Thyroid gland (tissue), 4 donors: ENCODE results near the gene PRSS2. TPM values are rescaled to one million over a fixed set of nuclear protein-coding genes. Genes with fewer than 3 reads are reported as not detected.

Experiments
- DNase-seq, 2 donors: peaks; one replicate each; pipeline ENCODE4 v3.0.0-alpha.2; 2019
- H3K27ac ChIP-seq, 3 donors: fragments of 200-600 bp; sonication (generic); 1 replicate in 2 of 3; 2 replicates in 1 of 3; pipeline ENCODE4 v1.5.1; 2016 to 2019; ENCODE audit warnings: mild to moderate bottlenecking in 1 of 3, moderate library complexity in 1 of 3
- H3K27me3 ChIP-seq: fragments of 200-600 bp; sonication (generic); one replicate; pipeline ENCODE4 v1.5.1; 2019
- H3K36me3 ChIP-seq, 2 donors: fragments of 200-600 bp; sonication (generic); one replicate each; pipeline ENCODE4 v1.5.1; 2016 to 2019
- H3K4me1 ChIP-seq, 2 donors: fragments of 200-600 bp; sonication (generic); one replicate each; pipeline ENCODE4 v1.5.1; 2017 to 2019
- H3K4me3 ChIP-seq, 3 donors: fragments of 200-600 bp; sonication (generic); replicated peaks in 1 of 3; 1 replicate in 2 of 3; 2 replicates in 1 of 3; pipeline ENCODE4 v1.5.1; 2016; ENCODE audit warnings: mild to moderate bottlenecking in 1 of 3
- H3K9me3 ChIP-seq: fragments of 200-600 bp; sonication (generic); one replicate; pipeline ENCODE4 v1.5.1; 2017
- POLR2A ChIP-seq, 2 donors: fragments of 450-650 bp; IDR thresholded peaks; one replicate each; pipeline ENCODE4 v1.6.1; 2017; ENCODE audit warnings: antibody characterized with exemption in 2 of 2, mild to moderate bottlenecking in 2 of 2, moderate library complexity in 1 of 2
- WGBS, 2 donors: methylation state at CpG; one replicate each; pipeline ENCODE4 v1.1.5; 2017; 5-methylcytosine and 5-hydroxymethylcytosine counted together
- intact Hi-C: fragments of 100-400 bp; cut with DNase I; formaldehyde crosslinking; loops from one replicate; pipeline ENCODE4 v1.15.1; 2023
- total RNA-seq, 4 donors: library from RNA; depleted of rRNA; stranded (reverse); fragments of >200 nt; gene quantifications; one replicate each; pipeline ENCODE4 v1.2.3, GENCODE V29; 2016
- TF ChIP-seq, protein P1 (sequence below), 6 experiments: fragments of 200-600 bp in 3 of 6; fragments of 450-650 bp in 3 of 6; sonication (generic) in 3 of 6; IDR thresholded peaks; one replicate each; pipeline ENCODE4 v1.5.1; 2016 to 2019; ENCODE audit warnings: antibody characterized with exemption in 6 of 6, mild to moderate bottlenecking in 2 of 6, inconsistent platforms in 1 of 6, moderate library complexity in 1 of 6

PRSS2 gene
- total RNA-seq, 4 donors from 2014 or later = not detected

- Histone ChIP-seq H3K36me3 (no peaks in the 10 kb centered on the region), H3K4me3 (no peak overlapping the region), H3K9me3 (no peaks in the 10 kb centered on the region), H3K27me3 (peaks cover 5% of the 10 kb centered on the region), H3K4me1 (peaks cover 14 to 17% of the 10 kb centered on the region in 2 donors), H3K27ac (no peak overlapping the region)
- 73 to 82% methylated on average over 5 of the region's 5 CpGs for WGBS, 2 donors
- intact Hi-C loops = loop anchor here (10.0 kb wide), 1 partner anchor 168 kb away; no protein-coding TSS in a partner anchor
- TF ChIP-seq, protein P1, sequence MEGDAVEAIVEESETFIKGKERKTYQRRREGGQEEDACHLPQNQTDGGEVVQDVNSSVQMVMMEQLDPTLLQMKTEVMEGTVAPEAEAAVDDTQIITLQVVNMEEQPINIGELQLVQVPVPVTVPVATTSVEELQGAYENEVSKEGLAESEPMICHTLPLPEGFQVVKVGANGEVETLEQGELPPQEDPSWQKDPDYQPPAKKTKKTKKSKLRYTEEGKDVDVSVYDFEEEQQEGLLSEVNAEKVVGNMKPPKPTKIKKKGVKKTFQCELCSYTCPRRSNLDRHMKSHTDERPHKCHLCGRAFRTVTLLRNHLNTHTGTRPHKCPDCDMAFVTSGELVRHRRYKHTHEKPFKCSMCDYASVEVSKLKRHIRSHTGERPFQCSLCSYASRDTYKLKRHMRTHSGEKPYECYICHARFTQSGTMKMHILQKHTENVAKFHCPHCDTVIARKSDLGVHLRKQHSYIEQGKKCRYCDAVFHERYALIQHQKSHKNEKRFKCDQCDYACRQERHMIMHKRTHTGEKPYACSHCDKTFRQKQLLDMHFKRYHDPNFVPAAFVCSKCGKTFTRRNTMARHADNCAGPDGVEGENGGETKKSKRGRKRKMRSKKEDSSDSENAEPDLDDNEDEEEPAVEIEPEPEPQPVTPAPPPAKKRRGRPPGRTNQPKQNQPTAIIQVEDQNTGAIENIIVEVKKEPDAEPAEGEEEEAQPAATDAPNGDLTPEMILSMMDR (IDR thresholded peaks at IDR 0.05) = no peak
- TF ChIP-seq POLR2A (IDR thresholded peaks at IDR 0.05) = no peak
- no peak for DNase-seq
These were observed 22.4 kb downstream of the PRSS2 start for GRCh38 chr7:142793156-142793555.

DNA sequence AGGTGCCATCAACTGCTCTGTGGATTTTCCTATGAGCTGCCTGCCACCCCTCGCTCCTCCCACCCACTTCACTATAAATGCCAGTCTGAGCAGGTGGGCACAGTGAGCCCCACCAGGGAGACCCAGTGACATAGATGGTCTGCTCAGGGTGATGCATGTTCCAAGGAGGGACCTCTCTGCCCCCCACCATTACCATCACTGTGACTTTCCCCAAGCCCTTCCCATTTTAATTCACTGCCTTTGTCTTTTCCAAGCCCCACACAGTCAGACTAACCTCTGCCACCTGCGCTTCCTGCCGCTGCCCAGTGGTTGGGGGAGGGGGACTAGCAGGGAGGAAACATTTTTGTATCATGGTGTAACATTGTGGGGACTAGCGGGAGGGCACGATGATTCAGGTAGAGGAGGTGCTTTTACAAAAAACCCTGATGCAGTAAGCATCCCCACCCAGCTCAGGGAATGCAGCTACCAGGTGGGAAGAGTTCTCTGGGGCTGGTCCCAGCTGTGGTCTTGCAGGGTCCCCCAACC, 24.6 kb downstream of the PRSS2 start:
- Histone ChIP-seq H3K4me3 (no peak overlapping the region), H3K27me3 (peaks cover 12% of the 10 kb centered on the region), H3K9me3 (no peaks in the 10 kb centered on the region), H3K36me3 (no peaks in the 10 kb centered on the region), H3K27ac (no peak overlapping the region), H3K4me1 (peaks cover 14 to 17% of the 10 kb centered on the region in 2 donors)
- WGBS, 2 donors = 47 to 57% methylated on average over 5 of the region's 5 CpGs
- intact Hi-C loops = loop anchor here (10.0 kb wide), 1 partner anchor 171 kb away; no protein-coding TSS in a partner anchor
- no peak for DNase-seq
- TF ChIP-seq POLR2A (IDR thresholded peaks at IDR 0.05) = no peak
- TF ChIP-seq, protein P1 (IDR thresholded peaks at IDR 0.05) = no peak

GRCh38 chr7:142796001-142796500, 25.3 kb downstream of the PRSS2 start:
- TF ChIP-seq, protein P1 (IDR thresholded peaks at IDR 0.05) = no peak
- no peak for TF ChIP-seq POLR2A (IDR thresholded peaks at IDR 0.05)
- H3K4me3 ChIP-seq = peak overlapping the region in 1 of 3 donors; percentile 27
- no peaks in the 10 kb centered on the region for H3K36me3 ChIP-seq
- intact Hi-C loops = loop anchor here (10.0 kb wide), 1 partner anchor 171 kb away; no protein-coding TSS in a partner anchor
- no peak for DNase-seq
- no peak overlapping the region for H3K27ac ChIP-seq
- 43 to 48% methylated on average over 9 of the region's 9 CpGs for WGBS, 2 donors
- H3K4me1 ChIP-seq = peaks cover 14 to 17% of the 10 kb centered on the region in 2 donors
- H3K27me3 ChIP-seq = peaks cover 12% of the 10 kb centered on the region
- no peaks in the 10 kb centered on the region for H3K9me3 ChIP-seq

GRCh38 chr7:142796501-142797390, 26.0 kb downstream of the PRSS2 start:
- 11 to 14% methylated on average over 16 to 31 of the region's 74 CpGs for WGBS, 2 donors
- Histone ChIP-seq H3K27me3 (peaks cover 12% of the 10 kb centered on the region), H3K4me3 (peak overlapping the region in 2 of 3 donors; percentile 9 to 27), H3K9me3 (no peaks in the 10 kb centered on the region), H3K4me1 (peaks cover 14 to 17% of the 10 kb centered on the region in 2 donors), H3K27ac (no peak overlapping the region), H3K36me3 (no peaks in the 10 kb centered on the region)
- TF ChIP-seq POLR2A (IDR thresholded peaks at IDR 0.05) = no peak
- TF ChIP-seq, protein P1 (IDR thresholded peaks at IDR 0.05) = no peak
- intact Hi-C loops = loop anchor here (10.0 kb wide), 1 partner anchor 172 kb away; no protein-coding TSS in a partner anchor
- no peak for DNase-seq
